Medulla oblongata (tissue), 1 donor: ENCODE results near the gene ELK3.

Experiments used
- DNase-seq: peaks from one replicate; pipeline ENCODE4 v3.0.0-alpha.2; 2015; ENCODE audit errors: extremely low spot score

Gene ELK3

DNA sequence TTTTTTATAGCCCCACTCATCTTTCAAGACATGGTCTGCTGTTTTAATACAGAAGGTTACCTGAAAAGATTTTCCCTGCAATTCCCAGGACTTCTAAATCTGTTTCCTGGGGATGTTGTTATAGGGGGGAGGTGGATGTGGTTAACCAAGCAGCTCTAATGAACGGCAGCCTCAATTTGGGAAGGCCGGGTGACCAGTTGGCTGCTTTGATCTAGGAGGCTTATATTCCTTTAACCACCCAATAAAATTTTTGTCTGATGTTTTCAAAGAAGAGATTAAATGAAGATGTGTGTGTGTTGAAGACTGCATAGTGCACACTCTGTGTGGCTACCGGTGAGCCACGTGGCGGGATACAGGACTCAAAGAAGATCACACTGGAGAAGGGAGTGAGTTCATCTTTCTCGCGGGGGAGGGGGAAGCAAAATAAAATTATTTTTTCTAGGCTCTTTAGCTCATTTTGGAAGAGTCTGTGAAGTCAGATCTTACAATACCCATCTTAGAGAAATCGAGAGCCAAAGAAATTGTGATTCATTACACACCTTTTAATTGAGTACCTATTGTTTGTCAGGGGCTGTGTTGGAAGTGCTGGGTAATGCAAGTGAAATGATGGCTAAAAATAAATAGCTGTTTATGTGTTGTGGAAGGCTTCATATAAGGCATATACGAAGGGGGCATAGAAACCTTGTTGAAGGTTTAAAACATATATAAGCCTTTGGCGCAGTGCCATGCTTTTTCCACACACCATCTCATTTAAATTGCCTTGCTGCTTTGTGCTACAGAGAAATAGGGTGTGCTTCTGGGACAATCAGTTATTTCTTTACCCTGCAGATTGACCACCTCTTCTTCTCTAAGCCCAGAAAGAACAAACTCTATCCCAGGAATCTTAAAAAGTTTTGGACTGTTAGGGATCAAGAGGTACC lies 18.5 kb downstream of the ELK3 start:
- DNase-seq: no peak

DNA sequence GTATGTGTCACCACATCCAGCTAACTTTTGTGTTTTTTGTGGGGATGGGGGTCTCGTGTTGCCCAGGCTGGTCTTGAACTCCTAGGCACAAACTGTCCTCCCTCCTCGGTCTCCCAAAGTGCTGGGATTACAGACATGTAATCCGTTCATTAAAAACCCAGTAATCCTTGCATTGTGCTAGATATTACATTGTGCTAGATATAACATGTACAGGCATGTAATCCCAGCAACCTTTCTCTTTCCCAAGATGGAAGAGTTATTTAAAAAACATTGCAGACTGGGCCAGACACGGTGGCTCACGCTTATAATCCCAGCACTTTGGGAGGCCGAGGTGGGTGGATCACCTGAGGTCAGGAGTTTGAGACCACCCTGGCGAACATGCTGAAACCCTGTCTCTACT lies 19.7 kb downstream of the ELK3 start:
- no peak for DNase-seq

DNA sequence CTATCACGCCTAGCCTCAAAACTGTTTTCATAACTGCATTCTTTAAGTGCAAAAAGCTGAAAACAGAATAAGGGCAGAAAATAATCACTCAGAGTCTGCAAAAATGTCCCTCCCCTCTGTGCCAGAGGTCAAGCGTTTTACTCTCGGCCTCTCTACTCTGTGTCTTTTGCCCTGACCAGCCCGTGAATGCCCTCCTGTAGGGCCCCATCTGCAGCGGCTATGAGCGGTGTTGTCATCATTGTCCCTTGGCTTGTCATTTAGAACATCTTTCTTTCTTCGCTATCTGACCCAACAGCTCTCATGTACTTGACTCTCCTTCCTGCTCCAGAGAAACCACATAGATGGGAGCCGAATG lies 21.7 kb downstream of the ELK3 start:
- DNase-seq: no peak

DNA sequence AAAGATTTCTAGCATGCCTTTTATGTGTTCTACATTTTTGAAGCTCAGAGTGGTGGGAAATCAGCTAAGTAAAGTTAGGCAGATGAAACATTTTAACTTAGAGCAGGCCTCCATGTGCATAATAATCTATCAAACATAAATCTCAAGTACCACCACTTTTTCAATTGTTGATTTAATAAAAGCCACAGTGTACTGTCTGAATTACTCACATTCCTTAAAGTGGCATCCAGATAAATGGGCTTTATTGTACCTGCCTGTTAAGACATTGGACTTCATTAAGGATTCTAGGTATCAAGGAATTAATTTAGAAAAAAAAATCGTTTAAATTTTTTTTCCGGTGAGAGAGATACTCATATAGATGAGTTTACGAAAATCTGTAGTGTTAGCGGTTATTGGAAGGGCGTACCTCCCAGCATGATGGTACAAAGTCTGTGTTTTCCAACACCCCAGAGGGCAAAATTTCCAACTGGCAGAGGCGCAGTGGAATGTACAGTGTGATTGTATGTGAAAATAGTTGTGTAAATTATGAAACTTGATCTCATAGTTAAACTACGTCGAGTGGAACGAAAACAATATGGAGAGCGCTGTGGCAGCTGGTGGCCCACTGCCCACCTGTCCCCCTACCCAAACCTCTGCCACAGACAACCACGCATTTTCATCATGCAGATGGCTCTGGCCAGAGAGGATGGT lies 25.0 kb downstream of the ELK3 start:
- DNase-seq: no peak

DNA sequence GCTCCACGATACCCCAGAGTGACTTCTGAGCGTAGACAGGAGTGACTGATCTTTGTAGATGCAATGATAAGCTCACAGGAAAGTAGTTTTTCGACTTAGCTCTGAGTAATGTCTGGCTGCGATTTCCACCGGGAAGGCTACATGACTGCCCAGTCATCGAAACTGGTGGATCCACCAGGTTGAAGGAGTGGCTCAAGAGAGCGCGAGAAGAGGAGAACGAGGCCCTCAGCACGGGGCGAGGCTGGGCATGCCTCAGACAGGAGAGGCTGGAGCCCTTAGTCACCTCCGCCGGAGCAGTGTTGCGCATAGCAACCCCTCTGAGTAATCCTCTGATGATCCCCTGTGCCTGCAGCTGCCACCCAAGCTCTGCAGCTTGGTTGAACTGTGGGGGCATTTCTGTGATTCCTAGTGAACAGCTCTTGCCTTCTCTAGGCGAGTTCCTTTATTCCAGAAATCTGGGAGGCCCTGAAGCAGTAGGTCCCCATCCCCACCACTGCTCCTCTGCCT lies 25.6 kb downstream of the ELK3 start:
- DNase-seq: no peak

DNA sequence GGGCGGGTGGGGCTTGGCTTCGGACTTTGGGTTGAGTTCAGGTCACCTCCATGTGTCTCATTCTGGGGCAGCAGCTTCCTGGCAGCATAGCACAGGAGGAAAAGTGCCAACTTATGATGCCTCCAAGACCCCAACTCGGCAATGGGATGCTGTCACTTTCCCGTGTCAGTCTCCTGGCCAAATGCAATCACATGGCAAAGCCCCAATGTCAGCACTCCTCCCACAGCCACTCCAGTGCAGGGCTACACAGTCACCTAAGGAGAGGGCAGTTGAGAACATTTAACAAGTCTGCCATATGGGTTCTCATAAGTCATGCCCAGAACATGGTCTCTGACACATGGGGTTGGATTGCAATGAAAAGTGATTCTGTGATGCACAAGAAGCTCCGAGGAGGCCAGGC lies 26.7 kb downstream of the ELK3 start:
- no peak for DNase-seq

DNA sequence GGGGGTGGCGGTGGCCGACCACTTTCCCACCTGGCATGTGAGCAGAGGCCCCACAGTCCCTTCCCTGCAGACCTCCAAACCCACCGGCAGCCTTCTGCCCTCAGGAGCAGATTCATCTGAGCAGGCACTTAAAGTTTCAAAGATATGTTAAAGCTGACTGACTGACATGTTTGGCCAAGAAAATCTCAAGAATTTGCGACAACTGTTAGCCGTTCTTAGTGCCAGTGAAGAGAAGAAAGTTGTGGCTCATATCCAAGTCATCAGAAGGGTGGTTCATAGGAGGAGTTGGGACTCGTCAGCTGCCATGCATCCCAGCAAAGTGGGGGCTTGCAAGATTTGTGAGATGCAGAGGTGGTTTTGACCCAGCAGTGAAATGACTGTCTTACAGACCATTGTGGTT lies 27.2 kb downstream of the ELK3 start:
- DNase-seq: no peak

DNA sequence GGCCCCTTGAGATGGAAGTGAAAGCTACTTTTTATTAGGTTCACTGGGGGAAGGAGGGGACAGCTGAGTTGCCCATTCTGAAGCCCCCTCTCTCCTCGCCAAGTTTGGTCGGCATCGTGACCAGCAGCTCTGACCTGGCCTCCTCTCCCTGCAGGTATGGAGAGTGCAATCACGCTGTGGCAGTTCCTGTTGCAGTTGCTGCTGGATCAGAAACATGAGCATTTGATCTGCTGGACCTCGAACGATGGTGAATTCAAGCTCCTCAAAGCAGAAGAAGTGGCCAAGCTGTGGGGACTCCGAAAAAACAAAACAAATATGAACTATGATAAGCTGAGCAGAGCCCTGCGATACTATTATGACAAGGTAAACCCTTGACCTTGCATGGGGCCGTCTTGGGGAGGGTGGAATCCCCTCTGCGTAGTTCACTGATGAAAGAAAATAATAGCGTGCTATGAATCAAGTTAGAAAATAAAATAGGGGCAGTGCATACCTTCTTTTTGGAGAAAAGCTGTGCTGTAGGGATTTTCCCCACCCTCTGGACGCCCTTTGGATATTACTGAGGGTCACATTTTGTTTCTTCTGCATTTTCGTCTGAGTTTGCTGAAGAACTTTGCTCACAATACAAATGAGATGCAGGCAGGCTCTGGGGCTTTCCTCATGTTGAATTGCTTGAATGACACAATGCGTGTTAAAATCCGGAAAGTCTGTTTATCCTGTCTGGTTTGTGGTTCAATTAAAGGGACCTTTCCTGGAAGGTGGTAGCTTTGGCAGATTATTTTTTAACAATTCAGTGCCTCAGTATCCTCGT lies 29.4 kb downstream of the ELK3 start:
- DNase-seq: no peak

DNA sequence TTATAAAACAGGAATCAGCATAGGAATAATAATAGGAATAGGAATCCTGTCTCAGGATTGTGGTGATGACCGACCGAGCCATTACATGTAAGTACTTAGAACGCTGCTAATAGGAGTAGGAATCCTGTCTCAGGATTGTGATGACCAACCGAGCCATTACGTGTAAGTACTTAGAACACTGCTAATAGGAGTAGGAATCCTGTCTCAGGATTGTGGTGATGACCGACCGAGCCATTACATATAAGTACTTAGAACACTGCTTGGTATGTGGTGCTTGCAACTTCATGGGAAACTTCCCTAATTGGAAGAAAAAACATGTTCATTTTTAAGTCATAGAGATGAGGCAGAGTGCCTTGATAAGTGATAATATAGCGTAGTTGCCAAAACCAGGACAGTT lies 30.0 kb downstream of the ELK3 start:
- DNase-seq: no peak

DNA sequence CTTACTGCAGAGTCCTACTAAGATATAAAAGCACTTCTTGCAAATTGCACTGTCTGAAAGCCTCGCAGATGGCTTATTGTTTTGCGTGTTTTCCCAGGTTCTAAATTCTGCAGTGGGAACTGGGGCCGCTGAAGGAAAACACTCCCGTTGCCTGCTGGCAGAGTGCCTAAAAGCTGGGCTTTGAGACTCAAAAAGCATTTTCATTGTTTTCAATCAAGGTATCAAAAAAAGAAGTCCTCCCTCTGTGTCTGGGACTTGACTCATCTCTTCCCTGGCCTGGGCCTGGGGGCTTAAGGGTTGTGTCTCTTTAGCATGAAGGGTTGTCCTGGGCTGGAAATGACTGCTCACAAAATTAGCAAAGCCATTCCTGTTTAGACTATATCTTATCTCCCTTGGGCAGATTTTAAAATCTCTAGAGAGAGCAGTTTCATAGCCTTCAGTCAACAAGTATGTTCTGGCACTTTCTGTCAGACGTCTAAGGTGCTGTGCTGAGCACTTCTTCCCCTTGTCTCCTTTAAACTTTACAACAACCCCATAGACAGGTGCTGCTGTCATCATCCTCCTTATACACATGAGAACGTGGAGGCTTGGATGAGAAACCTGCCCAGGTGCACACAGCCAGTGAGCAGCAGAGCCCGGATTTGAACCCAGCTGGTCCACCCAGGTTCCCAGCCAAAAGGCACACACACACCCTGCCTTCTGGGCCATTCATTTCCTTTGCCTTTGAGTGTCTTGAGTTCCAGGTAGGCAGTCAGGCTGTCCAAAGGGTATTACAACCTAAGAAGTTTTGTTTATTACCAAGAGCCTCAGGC lies 31.1 kb downstream of the ELK3 start:
- no peak for DNase-seq

DNA sequence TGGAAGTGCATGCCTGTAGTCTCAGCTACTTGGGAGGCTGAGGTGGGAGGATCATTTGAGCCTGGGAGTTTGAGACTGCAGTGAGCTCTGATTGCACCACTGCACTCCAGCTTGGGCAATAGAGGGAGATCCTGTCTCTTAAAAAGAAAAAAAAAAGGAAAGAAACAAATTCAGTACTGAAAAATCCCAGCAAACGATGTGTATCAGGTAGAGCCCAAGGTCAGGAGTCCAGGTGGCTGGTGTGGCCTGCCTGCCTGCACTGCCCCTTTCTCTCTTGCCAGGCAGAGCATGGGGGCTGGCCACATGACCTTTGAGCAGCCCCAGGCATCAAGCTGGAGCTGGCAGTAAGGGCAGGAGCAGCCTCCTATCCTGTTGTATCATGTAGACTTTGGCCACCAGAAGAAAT lies 31.8 kb downstream of the ELK3 start:
- DNase-seq: no peak

DNA sequence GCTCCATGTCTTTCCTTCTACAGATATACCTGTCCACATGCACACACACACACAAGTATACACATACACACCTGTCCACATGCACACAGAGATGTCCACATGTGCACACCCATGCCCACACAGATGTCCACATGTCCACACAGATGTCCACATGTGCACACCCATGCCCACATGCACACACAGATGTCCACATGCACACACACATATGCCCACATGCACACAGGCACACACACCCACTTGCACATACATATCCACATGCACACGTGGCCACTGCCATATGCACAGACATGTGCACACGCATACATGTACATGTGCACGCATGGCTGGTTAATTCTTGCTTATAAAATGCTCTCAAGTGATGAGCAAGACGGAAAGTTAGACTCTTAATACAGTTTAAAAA lies 32.2 kb downstream of the ELK3 start:
- no peak for DNase-seq

DNA sequence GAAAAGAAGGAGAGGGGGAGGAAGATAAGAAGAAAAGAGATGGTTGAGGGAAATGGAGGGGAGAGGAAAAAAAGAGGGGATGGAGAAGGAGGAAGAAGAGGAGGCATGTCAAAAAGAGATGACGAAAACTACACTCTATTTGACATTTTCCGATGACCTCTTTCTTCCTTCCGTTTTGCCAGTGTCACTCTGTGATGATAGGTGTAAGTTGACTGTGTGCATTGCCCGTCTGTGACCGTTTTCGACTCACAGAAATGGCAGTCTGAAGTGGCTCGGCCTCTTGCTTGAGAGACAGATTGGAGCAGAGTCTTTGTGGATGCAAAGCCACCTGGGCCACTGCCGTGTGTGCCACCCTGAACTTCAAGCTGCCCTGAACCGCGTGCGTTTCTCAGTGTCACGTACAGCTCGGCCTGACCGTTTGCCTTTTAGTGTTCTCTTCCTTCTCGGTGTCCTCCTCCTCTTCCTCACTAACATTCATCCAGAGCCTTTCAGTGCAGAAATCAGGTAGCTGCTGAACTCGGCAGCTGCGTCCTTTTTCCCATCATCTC lies 32.7 kb downstream of the ELK3 start:
- no peak for DNase-seq

DNA sequence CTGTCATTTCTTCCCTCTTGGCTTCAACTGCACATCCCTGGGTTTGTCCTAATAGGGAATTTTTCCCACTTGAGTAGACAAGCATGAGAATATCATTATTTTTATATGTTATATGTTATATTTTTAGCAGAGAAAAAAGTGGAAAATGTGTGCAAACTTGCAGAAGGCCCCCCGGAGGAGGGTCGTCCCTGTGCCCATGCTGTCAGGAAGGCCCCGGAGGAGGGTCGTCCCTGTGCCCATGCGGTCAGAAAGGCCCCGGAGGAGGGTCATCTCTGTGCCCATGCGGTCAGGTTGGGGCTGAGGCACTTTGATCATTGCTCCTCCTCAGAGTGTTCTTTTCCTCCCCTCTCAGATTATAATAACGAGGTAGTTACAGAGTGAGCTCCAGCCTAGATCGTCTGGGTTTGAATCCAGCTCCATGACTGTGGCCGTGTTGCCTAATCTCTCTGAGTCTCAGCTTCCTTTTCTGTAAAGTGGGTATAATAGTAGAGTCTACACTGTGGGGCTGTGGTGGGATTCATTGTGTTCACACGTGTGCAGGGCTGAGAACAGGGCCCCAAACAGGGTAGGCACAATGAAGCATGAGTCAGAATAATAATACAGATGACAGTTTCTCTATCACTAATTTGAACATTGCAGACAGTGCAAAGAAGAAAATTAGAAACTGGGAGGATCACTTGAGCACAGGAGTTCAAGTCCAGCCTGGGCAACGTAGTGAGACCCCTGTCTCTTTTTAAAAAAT lies 33.4 kb downstream of the ELK3 start:
- DNase-seq: no peak

DNA sequence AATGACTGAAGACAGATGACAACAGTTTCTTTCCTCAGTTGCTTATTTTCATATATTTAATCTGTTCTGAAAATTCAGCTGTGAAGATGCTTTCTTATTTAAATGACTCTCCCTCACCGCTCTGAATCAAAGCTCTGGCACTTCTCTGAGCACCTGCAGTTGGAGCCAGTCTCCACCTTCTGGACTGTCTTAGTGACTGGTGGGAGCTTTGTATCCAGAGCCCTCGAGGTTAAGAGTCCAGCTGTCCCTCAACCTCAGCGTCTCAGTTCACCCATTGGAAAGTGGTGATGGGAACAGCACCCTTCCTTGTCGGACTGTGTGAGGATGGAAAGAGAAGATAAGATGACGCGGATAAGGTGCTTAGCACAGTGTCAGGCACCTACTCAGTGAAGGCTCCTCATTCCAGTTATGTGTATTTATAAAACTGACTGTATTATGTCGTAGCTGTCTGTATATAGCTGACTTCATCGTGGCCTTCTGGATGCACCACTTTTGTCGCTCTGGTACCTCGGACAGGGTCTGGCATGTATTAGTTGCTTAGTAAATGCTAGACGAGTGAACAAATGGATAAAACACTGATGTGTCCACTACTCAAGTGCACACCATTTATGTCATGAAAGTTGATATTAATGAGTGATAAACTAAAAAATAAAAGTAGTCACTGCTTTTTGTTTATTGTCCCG lies 34.5 kb downstream of the ELK3 start:
- DNase-seq: no peak

DNA sequence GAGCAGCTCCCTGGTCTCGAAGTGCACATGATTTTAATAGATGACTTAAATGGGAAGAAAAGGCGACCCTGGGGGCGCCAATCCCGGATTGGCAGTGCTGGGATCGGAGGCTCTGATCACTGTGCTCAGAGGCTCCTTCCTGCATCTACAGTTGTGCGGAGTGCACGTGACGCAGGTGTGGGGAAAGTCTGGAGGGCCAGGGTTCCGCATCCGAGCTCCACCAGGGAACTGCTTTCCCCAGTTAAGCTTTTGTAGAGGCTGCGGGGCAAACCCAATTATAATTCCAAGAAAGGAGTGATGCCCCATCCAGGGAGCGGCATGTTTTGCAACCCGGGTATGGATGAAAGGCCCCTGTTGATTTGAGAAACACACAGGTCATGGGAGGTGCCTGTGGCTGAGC lies 36.5 kb downstream of the ELK3 start:
- no peak for DNase-seq

DNA sequence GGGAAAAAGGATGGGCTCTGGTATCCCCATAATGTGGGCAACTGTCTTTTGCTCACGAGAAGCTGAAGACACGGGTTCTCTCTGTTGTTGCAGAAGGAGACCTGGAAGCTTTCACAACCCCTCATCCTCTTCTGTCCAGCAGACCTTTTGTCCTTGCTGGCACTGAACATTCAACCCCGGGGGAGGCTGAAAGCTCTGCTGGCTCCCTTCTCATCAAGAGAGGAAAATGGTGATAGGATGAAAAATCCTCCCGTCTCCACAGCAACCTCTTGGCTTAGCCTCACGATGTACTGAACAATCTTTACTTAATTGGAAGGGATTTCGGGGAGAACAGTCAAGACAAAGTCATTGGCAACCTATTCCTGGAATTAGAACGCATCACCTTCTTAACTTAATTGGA lies 39.0 kb downstream of the ELK3 start:
- peak; percentile 65 for DNase-seq

DNA sequence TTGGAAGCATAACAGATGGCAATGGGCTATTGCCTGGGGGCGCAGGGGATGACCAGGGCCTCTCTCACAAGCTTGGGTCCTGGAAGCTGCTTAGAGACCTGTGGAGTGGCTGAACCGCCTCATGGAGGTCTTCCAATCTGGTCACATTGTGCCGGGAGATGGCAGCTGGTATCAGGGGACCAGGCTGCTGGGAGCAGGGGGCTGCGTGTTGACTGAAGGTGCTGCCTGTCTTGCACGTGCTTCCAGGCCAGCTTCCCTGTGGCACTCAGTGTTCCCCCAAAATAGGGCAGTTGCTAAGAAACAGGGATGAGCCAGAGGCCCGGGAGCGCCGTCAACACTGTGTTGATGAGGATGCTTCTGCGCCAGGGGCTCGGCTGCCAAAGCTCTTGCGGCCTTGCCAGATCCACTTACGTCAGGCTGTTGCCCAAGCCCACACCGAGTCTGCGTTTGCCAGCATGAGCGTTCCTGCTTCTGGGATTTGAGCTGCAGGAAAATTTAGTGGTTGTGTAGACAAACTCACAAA lies 39.8 kb downstream of the ELK3 start:
- DNase-seq: peak; percentile 94

DNA sequence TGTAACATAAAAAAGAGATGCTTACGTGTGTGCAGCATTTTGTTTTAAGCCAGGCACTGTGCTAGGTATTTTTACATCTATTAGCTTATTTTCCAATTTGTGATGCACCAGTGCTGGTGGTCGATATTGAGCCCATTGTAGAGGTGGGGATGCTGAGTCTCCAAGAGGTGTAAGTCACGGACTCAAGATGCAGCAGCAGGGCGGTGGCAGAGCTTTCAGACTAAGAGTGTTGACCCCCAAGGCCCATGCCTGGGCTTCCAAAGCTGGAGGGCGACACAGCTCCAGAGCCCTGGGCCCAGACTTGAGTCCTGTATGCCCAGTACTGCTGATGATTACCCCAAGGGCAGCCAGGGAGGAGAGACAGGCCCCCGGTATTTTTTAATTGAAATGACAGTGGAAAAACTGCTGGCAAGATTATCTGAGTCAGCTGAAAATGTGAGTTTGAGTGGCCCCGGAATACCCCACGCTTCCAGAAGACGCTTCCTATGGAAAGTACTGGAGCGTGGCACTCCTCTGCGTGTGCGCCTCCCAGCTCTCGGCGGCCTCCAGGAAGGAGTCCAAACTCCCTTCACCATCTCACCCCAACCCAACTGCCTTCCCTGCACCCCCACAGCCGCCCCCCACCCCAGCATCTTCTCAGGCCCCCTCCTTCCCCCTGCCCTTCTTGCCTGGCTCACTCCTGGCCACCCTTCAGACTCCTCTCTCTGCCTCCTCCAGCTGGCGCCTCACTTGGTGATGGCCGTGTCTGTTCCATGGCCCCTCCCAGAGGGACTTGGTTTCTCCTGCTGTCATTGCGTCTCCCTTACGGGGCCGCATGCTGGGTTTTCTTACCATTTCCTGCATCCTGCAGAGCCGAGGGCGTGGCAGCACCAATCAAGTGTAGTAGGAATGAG lies 40.7 kb downstream of the ELK3 start:
- no peak for DNase-seq
